ENCODE measurements around the gene MBNL1. TPM values are rescaled to one million over a fixed set of nuclear protein-coding genes. Genes with fewer than 3 reads are reported as not detected.

Gene MBNL1
- total RNA-seq, 4 donors from 2014 or later: 353 to 653 (median 495) TPM

GRCh38 chr3:152309535-152310307, 41.0 kb downstream of the MBNL1 start:
- WGBS, 2 donors: 64 to 66% methylated on average over 6 of the region's 6 CpGs
- DNase-seq (ENCODE audit: low spot score in 2 of 2): no peak
- Histone ChIP-seq H3K9me3 (no peaks in the 10 kb centered on the region), H3K36me3 (no peaks in the 10 kb centered on the region), H3K4me1 (peaks cover 0 to 71% (median 30%) of the 10 kb centered on the region in 4 donors), H3K27ac (peak overlapping the region in 3 of 4 donors; percentile 67 to 79 (median 68)), H3K4me3 (no peak overlapping the region), H3K27me3 (no peaks in the 10 kb centered on the region)
- TF ChIP-seq, protein P1, sequence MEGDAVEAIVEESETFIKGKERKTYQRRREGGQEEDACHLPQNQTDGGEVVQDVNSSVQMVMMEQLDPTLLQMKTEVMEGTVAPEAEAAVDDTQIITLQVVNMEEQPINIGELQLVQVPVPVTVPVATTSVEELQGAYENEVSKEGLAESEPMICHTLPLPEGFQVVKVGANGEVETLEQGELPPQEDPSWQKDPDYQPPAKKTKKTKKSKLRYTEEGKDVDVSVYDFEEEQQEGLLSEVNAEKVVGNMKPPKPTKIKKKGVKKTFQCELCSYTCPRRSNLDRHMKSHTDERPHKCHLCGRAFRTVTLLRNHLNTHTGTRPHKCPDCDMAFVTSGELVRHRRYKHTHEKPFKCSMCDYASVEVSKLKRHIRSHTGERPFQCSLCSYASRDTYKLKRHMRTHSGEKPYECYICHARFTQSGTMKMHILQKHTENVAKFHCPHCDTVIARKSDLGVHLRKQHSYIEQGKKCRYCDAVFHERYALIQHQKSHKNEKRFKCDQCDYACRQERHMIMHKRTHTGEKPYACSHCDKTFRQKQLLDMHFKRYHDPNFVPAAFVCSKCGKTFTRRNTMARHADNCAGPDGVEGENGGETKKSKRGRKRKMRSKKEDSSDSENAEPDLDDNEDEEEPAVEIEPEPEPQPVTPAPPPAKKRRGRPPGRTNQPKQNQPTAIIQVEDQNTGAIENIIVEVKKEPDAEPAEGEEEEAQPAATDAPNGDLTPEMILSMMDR (IDR thresholded peaks at IDR 0.05): no peak
- TF ChIP-seq EP300 (IDR thresholded peaks at IDR 0.05): no peak

DNA sequence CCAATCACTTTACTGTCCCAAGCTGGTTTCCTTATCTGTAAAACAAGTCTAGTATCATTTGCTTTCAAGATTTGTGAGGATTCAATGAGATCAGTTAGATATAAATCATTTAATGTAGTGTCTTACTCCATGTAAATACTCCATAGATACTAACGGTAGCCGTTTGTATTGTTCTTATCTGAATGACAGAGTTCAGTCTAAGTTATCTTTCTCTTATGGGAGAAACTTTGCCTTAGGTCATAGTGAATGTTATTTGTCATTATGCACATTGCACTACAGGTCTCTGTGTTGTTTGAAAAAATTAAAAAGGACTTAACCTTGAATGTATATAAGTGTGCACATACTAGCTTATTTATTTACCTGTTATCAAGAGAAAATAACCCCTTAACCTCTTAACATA, 44.7 kb downstream of the MBNL1 start:
- Histone ChIP-seq H3K4me3 (no peak overlapping the region), H3K36me3 (no peaks in the 10 kb centered on the region), H3K4me1 (peaks cover 0 to 72% (median 36%) of the 10 kb centered on the region in 4 donors), H3K27ac (no peak overlapping the region), H3K9me3 (no peaks in the 10 kb centered on the region), H3K27me3 (no peaks in the 10 kb centered on the region)
- no peak for DNase-seq (ENCODE audit: low spot score in 2 of 2)
- TF ChIP-seq, protein P1 (IDR thresholded peaks at IDR 0.05): no peak
- TF ChIP-seq EP300 (IDR thresholded peaks at IDR 0.05) (no peak), POLR2A (IDR thresholded peaks at IDR 0.05) (no peak)
- 88 to 89% methylated on average over 2 of the region's 2 CpGs for WGBS, 2 donors

- no peaks in the 10 kb centered on the region for H3K9me3 ChIP-seq
- no peak for DNase-seq (ENCODE audit: low spot score in 2 of 2)
- H3K4me1 ChIP-seq: peaks cover 0 to 72% (median 36%) of the 10 kb centered on the region in 4 donors
- peak overlapping the region in 2 of 4 donors; percentile 58 to 75 for H3K27ac ChIP-seq
- H3K36me3 ChIP-seq: no peaks in the 10 kb centered on the region
- H3K27me3 ChIP-seq: no peaks in the 10 kb centered on the region
- no peak overlapping the region for H3K4me3 ChIP-seq
- no peak for TF ChIP-seq POLR2A (IDR thresholded peaks at IDR 0.05)
- TF ChIP-seq EP300 (IDR thresholded peaks at IDR 0.05): no peak
- TF ChIP-seq, protein P1 (IDR thresholded peaks at IDR 0.05): no peak
Observed at GRCh38 chr3:152313914-152314313, 45.2 kb downstream of the MBNL1 start.

DNA sequence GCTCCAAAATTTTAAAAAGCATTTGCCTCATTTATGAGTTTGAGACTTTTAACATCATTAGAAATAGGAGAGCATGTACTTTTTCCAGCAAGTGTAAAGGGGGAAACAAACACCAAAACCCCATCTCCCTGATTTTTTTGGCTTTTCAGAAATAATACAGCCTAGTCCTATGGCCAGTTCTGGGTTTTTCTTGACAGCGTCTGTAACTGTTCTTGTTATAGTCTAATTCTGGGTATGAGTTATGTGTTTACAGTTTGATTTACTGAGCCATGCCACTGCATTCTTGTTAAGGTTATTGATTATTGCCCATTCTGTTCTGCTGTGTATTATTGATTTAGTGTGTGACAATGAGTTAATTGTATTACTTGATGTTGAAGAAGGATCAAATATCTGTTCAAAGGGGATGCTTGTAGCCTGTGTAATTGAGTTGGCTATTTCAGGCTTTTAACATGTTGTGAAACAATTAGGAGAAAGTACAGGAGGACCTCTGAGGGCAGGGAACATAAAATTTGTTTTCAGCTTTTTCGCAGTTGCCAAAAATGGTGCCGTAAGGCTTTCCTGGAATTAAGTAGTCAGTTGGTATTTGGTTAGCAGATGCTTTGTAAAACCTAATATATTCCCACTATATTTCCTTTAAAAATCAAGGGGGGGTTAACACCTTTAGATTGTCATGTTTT, 46.1 kb downstream of the MBNL1 start:
- Histone ChIP-seq H3K27ac (peak overlapping the region in 3 of 4 donors; percentile 32 to 75 (median 58)), H3K4me1 (peaks cover 0 to 72% (median 33%) of the 10 kb centered on the region in 4 donors), H3K4me3 (no peak overlapping the region), H3K27me3 (no peaks in the 10 kb centered on the region), H3K36me3 (no peaks in the 10 kb centered on the region), H3K9me3 (no peaks in the 10 kb centered on the region)
- peak in 1 of 2 donors; percentile 68 for TF ChIP-seq EP300 (IDR thresholded peaks at IDR 0.05)
- no peak for TF ChIP-seq POLR2A (IDR thresholded peaks at IDR 0.05)
- no peak for DNase-seq (ENCODE audit: low spot score in 2 of 2)
- WGBS, 2 donors: 69 to 73% methylated on average over 3 of the region's 3 CpGs

GRCh38 chr3:152315623-152316022, 46.9 kb downstream of the MBNL1 start:
- Histone ChIP-seq H3K27me3 (no peaks in the 10 kb centered on the region), H3K9me3 (no peaks in the 10 kb centered on the region), H3K4me1 (peaks cover 0 to 72% (median 37%) of the 10 kb centered on the region in 4 donors), H3K4me3 (no peak overlapping the region), H3K27ac (peak overlapping the region in 2 of 4 donors; percentile 58 to 75), H3K36me3 (no peaks in the 10 kb centered on the region)
- WGBS, 2 donors: 35 to 47% methylated on average over 6 of the region's 6 CpGs
- no peak for DNase-seq (ENCODE audit: low spot score in 2 of 2)
- TF ChIP-seq, protein P1 (IDR thresholded peaks at IDR 0.05): no peak
- no peak for TF ChIP-seq POLR2A (IDR thresholded peaks at IDR 0.05)
- TF ChIP-seq EP300 (IDR thresholded peaks at IDR 0.05): peak in 1 of 2 donors; percentile 22

Measured in tibial nerve (tissue), 4 donors.